ENCODE data around the gene SAP130. TPM values are rescaled to one million over a fixed set of nuclear protein-coding genes. Genes with fewer than 3 reads are reported as not detected.

Gene SAP130
- total RNA-seq, 1 donor from 2014 or later: 6.6 TPM

GRCh38 chr2:128041561-128041960 is 13.7 kb upstream of the SAP130 start:
- no peak for TF ChIP-seq CTCF (IDR thresholded peaks at IDR 0.05; ENCODE audit: insufficient read depth, low read length, poor library complexity, severe bottlenecking)
- Histone ChIP-seq H3K36me3 (ENCODE audit: control insufficient read depth, insufficient read depth, low read length) (no peaks in the 10 kb centered on the region), H3K27me3 (ENCODE audit: control insufficient read depth, insufficient read depth, low read length) (no peaks in the 10 kb centered on the region), H3K4me3 (ENCODE audit: low read depth, low read length) (no peak overlapping the region)
- no peak for DNase-seq (ENCODE audit: low read depth)

GRCh38 chr2:128040166-128040771 is 12.4 kb upstream of the SAP130 start:
- Histone ChIP-seq H3K4me3 (ENCODE audit: low read depth, low read length) (no peak overlapping the region), H3K27me3 (ENCODE audit: control insufficient read depth, insufficient read depth, low read length) (no peaks in the 10 kb centered on the region), H3K36me3 (ENCODE audit: control insufficient read depth, insufficient read depth, low read length) (no peaks in the 10 kb centered on the region)
- DNase-seq (ENCODE audit: low read depth): no peak
- no peak for TF ChIP-seq CTCF (IDR thresholded peaks at IDR 0.05; ENCODE audit: insufficient read depth, low read length, poor library complexity, severe bottlenecking)

- H3K27me3 ChIP-seq (ENCODE audit: control insufficient read depth, insufficient read depth, low read length): no peaks in the 10 kb centered on the region
- DNase-seq (ENCODE audit: low read depth): no peak
- no peaks in the 10 kb centered on the region for H3K36me3 ChIP-seq (ENCODE audit: control insufficient read depth, insufficient read depth, low read length)
- no peak overlapping the region for H3K4me3 ChIP-seq (ENCODE audit: low read depth, low read length)
- no peak for TF ChIP-seq CTCF (IDR thresholded peaks at IDR 0.05; ENCODE audit: insufficient read depth, low read length, poor library complexity, severe bottlenecking)
These were observed 11.7 kb upstream of the SAP130 start for GRCh38 chr2:128039535-128039934.

GRCh38 chr2:128038411-128038810 is 10.6 kb upstream of the SAP130 start:
- no peak overlapping the region for H3K4me3 ChIP-seq (ENCODE audit: low read depth, low read length)
- DNase-seq (ENCODE audit: low read depth): no peak
- H3K27me3 ChIP-seq (ENCODE audit: control insufficient read depth, insufficient read depth, low read length): no peaks in the 10 kb centered on the region
- no peak for TF ChIP-seq CTCF (IDR thresholded peaks at IDR 0.05; ENCODE audit: insufficient read depth, low read length, poor library complexity, severe bottlenecking)
- no peaks in the 10 kb centered on the region for H3K36me3 ChIP-seq (ENCODE audit: control insufficient read depth, insufficient read depth, low read length)

- DNase-seq (ENCODE audit: low read depth): no peak
- no peak for TF ChIP-seq CTCF (IDR thresholded peaks at IDR 0.05; ENCODE audit: insufficient read depth, low read length, poor library complexity, severe bottlenecking)
- Histone ChIP-seq H3K36me3 (ENCODE audit: control insufficient read depth, insufficient read depth, low read length) (no peaks in the 10 kb centered on the region), H3K27me3 (ENCODE audit: control insufficient read depth, insufficient read depth, low read length) (no peaks in the 10 kb centered on the region), H3K4me3 (ENCODE audit: low read depth, low read length) (no peak overlapping the region)
These were observed 9.8 kb upstream of the SAP130 start for GRCh38 chr2:128037649-128038048.

Measured in kidney epithelial cell (primary cell).